Measurements from ENCODE around the gene TDRD7.
A peak's percentile ranks its signal among the peaks of the same experiment; 100 is the strongest.

TDRD7 gene

GRCh38 chr9:97388721-97389238 lies 23.1 kb upstream of the TDRD7 start:
- DNase-seq = no peak

- DNase-seq = no peak
Observed at GRCh38 chr9:97389249-97389648, 22.6 kb upstream of the TDRD7 start.

GRCh38 chr9:97390791-97391406 lies 21.0 kb upstream of the TDRD7 start:
- no peak for DNase-seq

- no peak for DNase-seq
Observed at GRCh38 chr9:97394881-97395280, 17.0 kb upstream of the TDRD7 start.

GRCh38 chr9:97395745-97396144 lies 16.2 kb upstream of the TDRD7 start:
- no peak for DNase-seq

GRCh38 chr9:97396256-97396655 lies 15.6 kb upstream of the TDRD7 start:
- no peak for DNase-seq

GRCh38 chr9:97397220-97397619 lies 14.7 kb upstream of the TDRD7 start:
- no peak for DNase-seq

- peak; percentile 57 for DNase-seq
Observed at GRCh38 chr9:97398999-97399758, 12.7 kb upstream of the TDRD7 start.

GRCh38 chr9:97403746-97404316 lies 8.1 kb upstream of the TDRD7 start:
- no peak for DNase-seq

- no peak for DNase-seq
Observed at GRCh38 chr9:97405551-97405950, 6.3 kb upstream of the TDRD7 start.

- DNase-seq = no peak
Observed at GRCh38 chr9:97406620-97407177, 5.2 kb upstream of the TDRD7 start.

- DNase-seq = no peak
Observed at GRCh38 chr9:97408562-97408961, 3.3 kb upstream of the TDRD7 start.

GRCh38 chr9:97411440-97411788 lies 482 bp upstream of the TDRD7 start:
- no peak for DNase-seq

- no peak for DNase-seq
Observed at GRCh38 chr9:97412626-97413385, 910 bp downstream of the TDRD7 start.

- no peak for DNase-seq
Observed at GRCh38 chr9:97413462-97413861, 1.6 kb downstream of the TDRD7 start.

- no peak for DNase-seq
Observed at GRCh38 chr9:97415146-97415545, 3.2 kb downstream of the TDRD7 start.

- DNase-seq = no peak
Observed at GRCh38 chr9:97418880-97419279, 7.0 kb downstream of the TDRD7 start.

GRCh38 chr9:97419309-97419867 lies 7.5 kb downstream of the TDRD7 start:
- no peak for DNase-seq

GRCh38 chr9:97425336-97425972 lies 13.6 kb downstream of the TDRD7 start:
- no peak for DNase-seq

- no peak for DNase-seq
Observed at GRCh38 chr9:97425973-97426336, 14.1 kb downstream of the TDRD7 start.

- no peak for DNase-seq
Observed at GRCh38 chr9:97427885-97428284, 16.0 kb downstream of the TDRD7 start.

- DNase-seq = no peak
Observed at GRCh38 chr9:97430316-97431043, 18.6 kb downstream of the TDRD7 start.

All from femur (tissue), 1 donor.